Measurements from ENCODE around the gene SHOC1. TPM values are rescaled to one million over a fixed set of nuclear protein-coding genes. Genes with fewer than 3 reads are reported as not detected.

Gene SHOC1
- total RNA-seq, 1 donor: under 0.01 TPM

DNA sequence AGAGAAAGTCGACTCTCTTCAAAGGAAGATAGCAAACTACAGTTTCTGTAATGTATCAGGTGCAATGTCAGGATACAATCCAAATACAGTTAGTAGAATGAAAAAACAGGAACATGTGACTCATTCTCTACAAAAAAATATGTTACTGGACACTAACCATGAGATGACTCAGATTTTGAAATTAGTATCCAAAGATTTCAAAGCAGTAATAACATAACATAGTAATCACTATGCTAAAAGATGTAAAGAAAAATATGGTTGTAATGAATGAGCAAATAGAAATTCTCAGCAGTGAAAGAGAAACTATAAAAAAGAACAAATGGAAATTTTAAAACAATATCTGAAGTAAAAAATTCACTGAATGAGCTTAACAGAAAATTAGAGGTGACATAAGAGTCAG, 42.3 kb downstream of the SHOC1 start:
- Histone ChIP-seq H3K27me3 (ENCODE audit: insufficient read depth, low read length) (no peaks in the 10 kb centered on the region), H3K4me1 (ENCODE audit: insufficient read depth, low read length) (no peaks in the 10 kb centered on the region), H3K4me3 (ENCODE audit: insufficient read depth, low read length) (no peak overlapping the region), H3K79me2 (ENCODE audit: insufficient read depth, low read length) (no peaks in the 10 kb centered on the region), H3K27ac (ENCODE audit: low read depth, low read length) (no peak overlapping the region), H3K36me3 (ENCODE audit: insufficient read depth, low read length) (no peaks in the 10 kb centered on the region), H3K4me2 (ENCODE audit: insufficient read depth, low read length) (no peak overlapping the region), H2AFZ (ENCODE audit: low read length) (no peak overlapping the region), H4K20me1 (ENCODE audit: insufficient read depth, low read length) (no peaks in the 10 kb centered on the region), H3K9me3 (ENCODE audit: low read depth, low read length) (no peaks in the 10 kb centered on the region)
- no peak for DNase-seq (ENCODE audit: insufficient read length, low spot score, missing footprints)
- TF ChIP-seq, protein P1, sequence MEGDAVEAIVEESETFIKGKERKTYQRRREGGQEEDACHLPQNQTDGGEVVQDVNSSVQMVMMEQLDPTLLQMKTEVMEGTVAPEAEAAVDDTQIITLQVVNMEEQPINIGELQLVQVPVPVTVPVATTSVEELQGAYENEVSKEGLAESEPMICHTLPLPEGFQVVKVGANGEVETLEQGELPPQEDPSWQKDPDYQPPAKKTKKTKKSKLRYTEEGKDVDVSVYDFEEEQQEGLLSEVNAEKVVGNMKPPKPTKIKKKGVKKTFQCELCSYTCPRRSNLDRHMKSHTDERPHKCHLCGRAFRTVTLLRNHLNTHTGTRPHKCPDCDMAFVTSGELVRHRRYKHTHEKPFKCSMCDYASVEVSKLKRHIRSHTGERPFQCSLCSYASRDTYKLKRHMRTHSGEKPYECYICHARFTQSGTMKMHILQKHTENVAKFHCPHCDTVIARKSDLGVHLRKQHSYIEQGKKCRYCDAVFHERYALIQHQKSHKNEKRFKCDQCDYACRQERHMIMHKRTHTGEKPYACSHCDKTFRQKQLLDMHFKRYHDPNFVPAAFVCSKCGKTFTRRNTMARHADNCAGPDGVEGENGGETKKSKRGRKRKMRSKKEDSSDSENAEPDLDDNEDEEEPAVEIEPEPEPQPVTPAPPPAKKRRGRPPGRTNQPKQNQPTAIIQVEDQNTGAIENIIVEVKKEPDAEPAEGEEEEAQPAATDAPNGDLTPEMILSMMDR (IDR thresholded peaks at IDR 0.05; ENCODE audit: extremely low read depth, low read depth, low read length): no peak

Small RNA genes within 50 kb of the gene (small RNA-seq; reads per million reads assigned to genes)
- gene RNU6-1013P: not detected

Other genes with a start within 250 kb of the SHOC1 start
- 55.1 and 62.6 TPM in 2 replicates for gene PTGR1, start 195.3 kb downstream of the SHOC1 start, total RNA-seq
- 7.1 and 8.3 TPM in 2 replicates for gene DNAJC25, start 163.6 kb downstream of the SHOC1 start, total RNA-seq
- 69.1 and 76.0 TPM in 2 replicates for gene GNG10, start 133.3 kb downstream of the SHOC1 start, total RNA-seq
- 118 and 121 TPM in 2 replicates for gene UGCG, start 101.9 kb upstream of the SHOC1 start, total RNA-seq